PFSK-1 (cell line): ENCODE data around the gene STEAP2.

Source experiments
- FOXP2 ChIP-seq: optimal IDR thresholded peaks from 2 replicates; pipeline ENCODE3; 2011; ENCODE audit warnings: borderline replicate concordance, control low read depth, inconsistent platforms; ENCODE audit not compliant: insufficient read depth; ENCODE audit errors: extremely low read length, extremely low read depth
- POLR2AphosphoS5 ChIP-seq: IDR thresholded peaks from 2 replicates; pipeline ENCODE4 v1.6.1; 2012; ENCODE audit warnings: low read depth, mild to moderate bottlenecking, control low read depth, low read length, moderate library complexity
- TF ChIP-seq, protein P1 (sequence below), 2 experiments: IDR thresholded peaks; 2 replicates each; pipeline versions ENCODE4 v1.6.1 to v1.8.0; 2011 to 2012; ENCODE audit warnings: low read depth in 2 of 2, low read length in 2 of 2, control low read depth in 1 of 2, inconsistent platforms in 1 of 2, mild to moderate bottlenecking in 1 of 2, moderate library complexity in 1 of 2; ENCODE audit not compliant: insufficient read depth in 1 of 2

- TF ChIP-seq FOXP2 (no peak), POLR2AphosphoS5 (no peak)
- TF ChIP-seq, protein P1, sequence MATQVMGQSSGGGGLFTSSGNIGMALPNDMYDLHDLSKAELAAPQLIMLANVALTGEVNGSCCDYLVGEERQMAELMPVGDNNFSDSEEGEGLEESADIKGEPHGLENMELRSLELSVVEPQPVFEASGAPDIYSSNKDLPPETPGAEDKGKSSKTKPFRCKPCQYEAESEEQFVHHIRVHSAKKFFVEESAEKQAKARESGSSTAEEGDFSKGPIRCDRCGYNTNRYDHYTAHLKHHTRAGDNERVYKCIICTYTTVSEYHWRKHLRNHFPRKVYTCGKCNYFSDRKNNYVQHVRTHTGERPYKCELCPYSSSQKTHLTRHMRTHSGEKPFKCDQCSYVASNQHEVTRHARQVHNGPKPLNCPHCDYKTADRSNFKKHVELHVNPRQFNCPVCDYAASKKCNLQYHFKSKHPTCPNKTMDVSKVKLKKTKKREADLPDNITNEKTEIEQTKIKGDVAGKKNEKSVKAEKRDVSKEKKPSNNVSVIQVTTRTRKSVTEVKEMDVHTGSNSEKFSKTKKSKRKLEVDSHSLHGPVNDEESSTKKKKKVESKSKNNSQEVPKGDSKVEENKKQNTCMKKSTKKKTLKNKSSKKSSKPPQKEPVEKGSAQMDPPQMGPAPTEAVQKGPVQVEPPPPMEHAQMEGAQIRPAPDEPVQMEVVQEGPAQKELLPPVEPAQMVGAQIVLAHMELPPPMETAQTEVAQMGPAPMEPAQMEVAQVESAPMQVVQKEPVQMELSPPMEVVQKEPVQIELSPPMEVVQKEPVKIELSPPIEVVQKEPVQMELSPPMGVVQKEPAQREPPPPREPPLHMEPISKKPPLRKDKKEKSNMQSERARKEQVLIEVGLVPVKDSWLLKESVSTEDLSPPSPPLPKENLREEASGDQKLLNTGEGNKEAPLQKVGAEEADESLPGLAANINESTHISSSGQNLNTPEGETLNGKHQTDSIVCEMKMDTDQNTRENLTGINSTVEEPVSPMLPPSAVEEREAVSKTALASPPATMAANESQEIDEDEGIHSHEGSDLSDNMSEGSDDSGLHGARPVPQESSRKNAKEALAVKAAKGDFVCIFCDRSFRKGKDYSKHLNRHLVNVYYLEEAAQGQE (IDR thresholded peaks at IDR 0.05; ENCODE audit: insufficient read depth in 1 of 2, low read depth in 2 of 2, low read length in 2 of 2): no peak
These were observed 60.7 kb downstream of the STEAP2 start for GRCh38 chr7:90272242-90272641.
